GM18870 (cell line): ENCODE results near the gene BLOC1S3.
"Not testable (repeated sequence)": the region's sequence is repeated elsewhere in the genome, so short reads cannot be mapped to it uniquely, and the experiment has no call there.

Source experiments
- ATAC-seq: cut with Tn5 transposase; IDR thresholded peaks from one replicate; pipeline ENCODE4 v1.9.1; 2021; ENCODE audit warnings: moderate library complexity; ENCODE audit not compliant: unreplicated experiment

Gene BLOC1S3

GRCh38 chr19:45218426-45218825, 39.8 kb downstream of the BLOC1S3 start:
- no peak for ATAC-seq

- no peak for ATAC-seq
Observed at GRCh38 chr19:45218911-45219743, 40.5 kb downstream of the BLOC1S3 start.

GRCh38 chr19:45222724-45223123, 44.1 kb downstream of the BLOC1S3 start:
- ATAC-seq, result no peak

GRCh38 chr19:45223879-45224278, 45.3 kb downstream of the BLOC1S3 start:
- ATAC-seq, result no peak

GRCh38 chr19:45224645-45225044, 46.1 kb downstream of the BLOC1S3 start:
- ATAC-seq, result no peak

GRCh38 chr19:45229056-45229455, 50.5 kb downstream of the BLOC1S3 start:
- not testable (repeated sequence) for ATAC-seq
